ENCODE data around the gene FRMD4A. TPM values are rescaled to one million over a fixed set of nuclear protein-coding genes. Genes with fewer than 3 reads are reported as not detected.

FRMD4A gene
- total and polyA plus RNA-seq, 2 of the 4 experiments (the other 2 are of a cell fraction) = 30.3 to 68.8 TPM

- no peak for TF ChIP-seq MAZ (IDR thresholded peaks at IDR 0.05; ENCODE audit: borderline replicate concordance, low read depth, low read length)
Measured at GRCh38 chr10:14259696-14260566, 70.8 kb downstream of the FRMD4A start (continued).

- no peak overlapping the region for H2BK120ac ChIP-seq (ENCODE audit: low read depth, low read length)
- H3K36me3 ChIP-seq (ENCODE audit: control insufficient read depth, insufficient read depth, low read length) = no peaks in the 10 kb centered on the region
- CTCF ChIA-PET = no interaction called here
- H4K91ac ChIP-seq (ENCODE audit: insufficient read depth, low read depth, low read length) = no peak overlapping the region
- in situ Hi-C loops (cut with MboI; ENCODE audit: low sequenced_read_pairs) (no loop called here), intact Hi-C loops (cut with micrococcal nuclease) (no loop called here), dilution Hi-C loops (cut with HindIII; ENCODE audit: low sequenced_read_pairs, unreplicated experiment) (no loop called here)
- no peak overlapping the region for H3K4me3 ChIP-seq (ENCODE audit: insufficient read depth, low read depth, low read length)
- H3K23ac ChIP-seq (ENCODE audit: low read depth, low read length) = no peak overlapping the region
- no peak overlapping the region for H4K8ac ChIP-seq (ENCODE audit: low read depth in 2 of 2, low read length in 2 of 2)
- H3K4me1 ChIP-seq (ENCODE audit: control insufficient read depth, insufficient read depth, low read length) = no peaks in the 10 kb centered on the region
- H3K9ac ChIP-seq (ENCODE audit: low read depth, low read length) = no peak overlapping the region
- no peaks in the 10 kb centered on the region for H3K79me1 ChIP-seq (ENCODE audit: low read depth in 1 of 2, low read length in 2 of 2)
- no CpG with 5 or more reads among the region's 2 CpGs for WGBS, 2 experiments (ENCODE audit: extremely low coverage in 2 of 2, insufficient read length in 1 of 2)
- H3K18ac ChIP-seq (ENCODE audit: low read depth, low read length) = no peak overlapping the region
- no peak overlapping the region for H3K4me2 ChIP-seq (ENCODE audit: low read depth, low read length)
- H3K4ac ChIP-seq (ENCODE audit: low read depth, low read length) = no peak overlapping the region
- H3K56ac ChIP-seq (ENCODE audit: extremely low read depth, insufficient read depth, low read length) = no peak overlapping the region
- H2AFZ ChIP-seq (replicated peaks; ENCODE audit: low read length, poor library complexity) = no peak overlapping the region
- no peaks in the 10 kb centered on the region; the same call in 1 of the 2 replicates for H4K20me1 ChIP-seq (ENCODE audit: insufficient read depth, low read length)
- ATAC-seq (ENCODE audit: low read depth) = no peak
- no peak overlapping the region for H3K27ac ChIP-seq (ENCODE audit: insufficient read depth, low read length)
- DNase-seq = no peak
- no peak overlapping the region for H2AK9ac ChIP-seq (replicated peaks; ENCODE audit: low read depth, low read length, poor library complexity)
- BruUV-seq (replicated peaks) = no TSS peak
- H2BK5ac ChIP-seq (ENCODE audit: low read depth, low read length, poor library complexity, severe bottlenecking) = no peak overlapping the region
- H2BK20ac ChIP-seq (ENCODE audit: low read depth, low read length) = no peak overlapping the region
- H3K14ac ChIP-seq (replicated peaks; ENCODE audit: low read depth, low read length) = no peak overlapping the region
- H3K27me3 ChIP-seq (ENCODE audit: control insufficient read depth, insufficient read depth, low read length) = peaks cover 38% of the 10 kb centered on the region
- peaks cover 11% of the 10 kb centered on the region for H3K9me3 ChIP-seq (ENCODE audit: control insufficient read depth, insufficient read depth, low read length)
- no peak overlapping the region for H2BK15ac ChIP-seq (ENCODE audit: low read depth, low read length)
- H2AK5ac ChIP-seq (ENCODE audit: low read depth, low read length) = no peak overlapping the region
- no peak overlapping the region for H4K5ac ChIP-seq (ENCODE audit: low read depth, low read length)
- H3K9me1 ChIP-seq (ENCODE audit: insufficient read depth, low read length) = no peaks in the 10 kb centered on the region; the same call in 1 of the 2 replicates
- POLR2A ChIA-PET (ENCODE audit: unreplicated experiment) = no interaction called here
- TF ChIP-seq POLR2A (IDR thresholded peaks at IDR 0.05; ENCODE audit: low read depth, low read length) (no peak), NFE2L2 (IDR thresholded peaks at IDR 0.05; ENCODE audit: low read depth, low read length) (no peak), MXI1 (IDR thresholded peaks at IDR 0.05; ENCODE audit: borderline replicate concordance, low read depth, low read length) (no peak), FOS (IDR thresholded peaks at IDR 0.05; ENCODE audit: low read depth, low read length) (no peak), RCOR1 (IDR thresholded peaks at IDR 0.05; ENCODE audit: insufficient replicate concordance, low read length) (no peak), CEBPB (IDR thresholded peaks at IDR 0.05; ENCODE audit: low read depth, low read length) (no peak), RAD21 (IDR thresholded peaks at IDR 0.05; ENCODE audit: low read length) (no peak), RFX5 (IDR thresholded peaks at IDR 0.05; ENCODE audit: low read depth, low read length) (no peak), ELK1 (IDR thresholded peaks at IDR 0.05; ENCODE audit: borderline replicate concordance, low read depth, low read length) (no peak), MAFK (IDR thresholded peaks at IDR 0.05; ENCODE audit: low read depth, low read length) (no peak), CTCF (conservative IDR thresholded peaks at IDR 0.05; ENCODE audit: low read depth, low read length) (no peak), CHD1 (IDR thresholded peaks at IDR 0.05; ENCODE audit: low read depth, low read length) (no peak), MAZ (IDR thresholded peaks at IDR 0.05; ENCODE audit: borderline replicate concordance, low read depth, low read length) (no peak), BHLHE40 (IDR thresholded peaks at IDR 0.05; ENCODE audit: low read depth, low read length) (no peak), SMC3 (IDR thresholded peaks at IDR 0.05; ENCODE audit: low read depth, low read length) (no peak)
Measured at GRCh38 chr10:14254368-14254767, 76.4 kb downstream of the FRMD4A start.

Measured in IMR-90 (cell line).